Neural crest cell (in vitro differentiated cells): ENCODE data around the gene PEPD. TPM values are rescaled to one million over a fixed set of nuclear protein-coding genes. Genes with fewer than 3 reads are reported as not detected.
A peak's percentile ranks its signal among the peaks of the same experiment; 100 is the strongest.

Source experiments
- DNase-seq: peaks from one replicate; pipeline ENCODE4 v3.0.0; 2021; ENCODE audit warnings: low read depth, mixed read lengths, low spot score
- H3K27ac Mint-ChIP-seq: one replicate; pipeline ENCODE4 v1.8.0; 2021; ENCODE audit warnings: mild to moderate bottlenecking, mixed read lengths; ENCODE audit not compliant: unreplicated experiment
- H3K27me3 Mint-ChIP-seq: 2 replicates; pipeline ENCODE4 v1.8.0; 2021; ENCODE audit warnings: low read depth, mild to moderate bottlenecking, mixed read lengths
- H3K36me3 Mint-ChIP-seq: 2 replicates; pipeline ENCODE4 v1.8.0; 2021; ENCODE audit warnings: low read depth, mild to moderate bottlenecking, mixed read lengths
- H3K4me1 Mint-ChIP-seq: 2 replicates; pipeline ENCODE4 v1.8.0; 2021; ENCODE audit warnings: mixed read lengths
- H3K4me3 Mint-ChIP-seq: one replicate; pipeline ENCODE4 v1.8.0; 2021; ENCODE audit warnings: mild to moderate bottlenecking, mixed read lengths
- H3K9me3 Mint-ChIP-seq: 2 replicates; pipeline ENCODE4 v1.8.0; 2021; ENCODE audit warnings: mixed read lengths
- total RNA-seq: library from RNA; stranded (reverse); gene quantifications from 2 replicates; pipeline ENCODE4 v1.2.1, GENCODE V29; 2021
- TF ChIP-seq, protein P1 (sequence below): fragments of 200-600 bp; sonication (generic); conservative IDR thresholded peaks from 2 replicates; pipeline ENCODE4 v1.5.0; 2021; ENCODE audit warnings: antibody characterized with exemption, mild to moderate bottlenecking

Gene PEPD
- total RNA-seq, 1 donor from 2014 or later, result 39.0 TPM

DNA sequence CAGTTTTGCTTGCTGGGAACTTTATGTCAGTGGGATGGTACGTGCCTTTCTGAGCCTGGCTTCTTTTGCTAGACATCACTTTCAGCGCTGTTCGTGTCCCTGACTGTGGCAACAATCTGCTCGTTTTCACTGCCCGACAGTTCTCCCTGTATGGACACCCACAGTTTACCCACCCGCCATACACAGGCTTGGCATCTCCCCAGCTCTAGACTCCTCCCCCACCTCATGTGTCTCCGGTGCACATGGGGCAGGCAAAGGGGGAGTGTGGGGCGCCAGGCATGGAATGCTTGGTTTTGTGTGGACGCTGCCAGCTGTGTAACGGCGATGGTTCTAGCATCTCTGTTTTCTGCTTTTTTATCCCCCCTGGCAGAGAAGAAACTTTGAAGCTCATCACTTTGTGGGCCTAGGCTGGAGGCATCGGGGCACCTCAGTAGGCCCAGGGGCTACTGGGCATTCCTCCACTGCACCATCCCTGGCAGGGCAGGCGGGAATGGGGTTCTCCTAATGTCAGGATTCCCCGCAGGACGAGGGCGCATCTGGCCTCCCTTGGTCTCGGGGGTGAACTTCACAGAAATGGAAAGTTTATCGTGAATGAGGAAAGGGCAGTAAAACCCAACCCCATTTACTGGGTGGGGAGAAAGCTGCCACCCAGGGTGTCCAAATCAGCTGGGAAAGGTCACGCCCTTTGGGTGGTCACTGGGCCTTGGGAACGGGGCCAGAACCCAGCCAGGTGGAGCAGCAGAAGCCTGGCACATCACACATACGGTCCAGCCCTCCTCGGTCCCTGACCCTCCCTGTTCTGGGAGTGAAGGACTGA is 87.3 kb downstream of the PEPD start:
- peaks cover 3% of the 10 kb centered on the region for H3K27me3 Mint-ChIP-seq
- no peak overlapping the region for H3K4me3 Mint-ChIP-seq
- no peak overlapping the region for H3K27ac Mint-ChIP-seq
- H3K36me3 Mint-ChIP-seq, result no peaks in the 10 kb centered on the region
- TF ChIP-seq, protein P1, sequence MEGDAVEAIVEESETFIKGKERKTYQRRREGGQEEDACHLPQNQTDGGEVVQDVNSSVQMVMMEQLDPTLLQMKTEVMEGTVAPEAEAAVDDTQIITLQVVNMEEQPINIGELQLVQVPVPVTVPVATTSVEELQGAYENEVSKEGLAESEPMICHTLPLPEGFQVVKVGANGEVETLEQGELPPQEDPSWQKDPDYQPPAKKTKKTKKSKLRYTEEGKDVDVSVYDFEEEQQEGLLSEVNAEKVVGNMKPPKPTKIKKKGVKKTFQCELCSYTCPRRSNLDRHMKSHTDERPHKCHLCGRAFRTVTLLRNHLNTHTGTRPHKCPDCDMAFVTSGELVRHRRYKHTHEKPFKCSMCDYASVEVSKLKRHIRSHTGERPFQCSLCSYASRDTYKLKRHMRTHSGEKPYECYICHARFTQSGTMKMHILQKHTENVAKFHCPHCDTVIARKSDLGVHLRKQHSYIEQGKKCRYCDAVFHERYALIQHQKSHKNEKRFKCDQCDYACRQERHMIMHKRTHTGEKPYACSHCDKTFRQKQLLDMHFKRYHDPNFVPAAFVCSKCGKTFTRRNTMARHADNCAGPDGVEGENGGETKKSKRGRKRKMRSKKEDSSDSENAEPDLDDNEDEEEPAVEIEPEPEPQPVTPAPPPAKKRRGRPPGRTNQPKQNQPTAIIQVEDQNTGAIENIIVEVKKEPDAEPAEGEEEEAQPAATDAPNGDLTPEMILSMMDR, result no peak
- no peak for DNase-seq
- peaks cover 6% of the 10 kb centered on the region for H3K4me1 Mint-ChIP-seq
- no peaks in the 10 kb centered on the region for H3K9me3 Mint-ChIP-seq

DNA sequence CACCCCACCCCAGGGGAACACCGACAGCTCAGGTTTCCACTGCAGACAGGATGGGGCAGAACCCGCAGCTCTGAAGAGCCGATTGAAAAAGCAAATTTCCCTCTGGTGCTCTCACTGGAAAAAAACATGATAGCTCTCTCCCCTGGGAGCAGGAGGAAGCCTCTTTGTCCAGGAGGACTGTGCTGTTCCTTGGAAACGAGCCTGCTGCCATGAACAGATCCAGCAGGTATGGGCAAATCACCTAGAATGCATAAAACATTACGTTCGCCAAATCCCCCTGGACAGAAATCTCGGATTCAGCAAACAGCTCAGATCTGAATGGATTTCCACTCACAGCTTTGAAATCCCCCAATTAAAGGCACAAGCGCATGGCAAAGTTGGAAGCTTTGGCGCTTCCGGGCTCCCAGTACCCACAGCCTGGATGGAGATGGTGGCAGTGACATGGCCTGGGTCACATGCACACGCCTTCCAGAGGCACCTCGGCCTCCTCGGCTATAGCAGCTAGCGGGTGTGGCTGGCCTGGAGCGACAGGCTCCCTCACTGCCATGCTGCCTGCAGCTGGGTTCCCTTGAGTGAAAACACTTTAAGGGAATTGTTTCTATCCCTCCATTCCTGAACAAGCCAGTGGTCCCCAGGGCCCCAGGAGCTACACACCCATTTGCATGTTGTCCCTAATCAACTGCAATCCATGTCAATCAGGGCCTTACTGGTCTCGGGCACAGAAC is 89.0 kb downstream of the PEPD start:
- peaks cover 3% of the 10 kb centered on the region for H3K27me3 Mint-ChIP-seq
- no peak for DNase-seq
- peak overlapping the region; percentile 43 for H3K27ac Mint-ChIP-seq
- TF ChIP-seq, protein P1, result no peak
- no peaks in the 10 kb centered on the region for H3K36me3 Mint-ChIP-seq
- no peak overlapping the region for H3K4me3 Mint-ChIP-seq
- H3K4me1 Mint-ChIP-seq, result peaks cover 6% of the 10 kb centered on the region
- H3K9me3 Mint-ChIP-seq, result no peaks in the 10 kb centered on the region

DNA sequence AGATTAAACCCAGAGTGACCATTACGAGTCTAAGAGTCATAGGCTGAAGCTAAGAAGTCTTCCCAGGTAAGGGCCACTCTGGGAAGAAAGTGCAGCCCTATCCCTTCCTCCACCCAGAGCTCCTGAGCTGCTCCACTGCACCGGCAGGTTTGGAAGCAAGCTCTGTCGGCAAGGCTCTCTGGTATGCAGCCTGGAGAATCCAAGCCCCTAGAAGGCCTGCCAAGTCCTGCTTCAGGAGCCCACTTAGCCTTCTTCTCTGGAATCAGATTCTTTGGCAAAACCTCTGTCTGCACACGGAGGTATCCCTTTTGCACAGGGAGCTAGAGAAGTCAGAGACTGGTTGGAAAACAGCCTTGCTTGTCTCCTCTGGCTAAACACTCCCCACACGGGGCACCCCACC is 89.6 kb downstream of the PEPD start:
- DNase-seq, result no peak
- Mint-ChIP-seq H3K36me3 (no peaks in the 10 kb centered on the region), H3K27me3 (peaks cover 3% of the 10 kb centered on the region), H3K27ac (no peak overlapping the region), H3K4me1 (peaks cover 6% of the 10 kb centered on the region), H3K4me3 (no peak overlapping the region), H3K9me3 (no peaks in the 10 kb centered on the region)
- TF ChIP-seq, protein P1, result no peak

DNA sequence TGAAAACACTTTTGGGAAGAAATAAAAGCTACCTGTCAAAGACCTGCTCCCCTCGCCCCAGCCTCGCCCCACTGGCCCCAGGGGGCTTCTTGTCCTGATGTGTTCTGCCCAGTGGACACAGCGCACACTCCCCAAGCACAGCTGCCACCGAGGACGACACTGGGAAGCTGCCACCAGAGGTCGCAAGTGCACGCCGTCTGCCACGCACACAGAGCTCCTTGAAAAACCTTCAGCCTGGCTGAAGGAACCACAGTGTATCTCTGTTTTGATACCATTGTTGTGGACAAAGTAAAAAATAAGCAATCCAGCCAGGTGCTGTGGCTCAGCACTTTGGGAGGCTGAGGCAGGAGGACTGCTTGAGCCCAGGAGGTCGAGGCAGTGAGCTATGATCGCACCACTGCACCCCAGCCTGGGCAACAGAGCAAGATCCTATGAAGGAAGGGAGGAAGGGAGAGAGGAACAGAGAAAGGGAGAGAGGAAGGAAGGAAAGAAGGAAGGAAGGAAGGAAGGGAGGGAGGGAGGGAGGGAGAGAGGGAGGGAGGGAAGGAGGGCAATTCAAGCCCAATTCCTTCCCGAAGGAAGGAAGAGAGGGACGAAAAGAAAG is 90.8 kb downstream of the PEPD start:
- Mint-ChIP-seq H3K4me3 (peak overlapping the region; percentile 10), H3K4me1 (peaks cover 6% of the 10 kb centered on the region), H3K27ac (peak overlapping the region; percentile 78), H3K27me3 (peaks cover 3% of the 10 kb centered on the region), H3K36me3 (no peaks in the 10 kb centered on the region), H3K9me3 (no peaks in the 10 kb centered on the region)
- TF ChIP-seq, protein P1, result peak; percentile 83
- peak; percentile 82 for DNase-seq

DNA sequence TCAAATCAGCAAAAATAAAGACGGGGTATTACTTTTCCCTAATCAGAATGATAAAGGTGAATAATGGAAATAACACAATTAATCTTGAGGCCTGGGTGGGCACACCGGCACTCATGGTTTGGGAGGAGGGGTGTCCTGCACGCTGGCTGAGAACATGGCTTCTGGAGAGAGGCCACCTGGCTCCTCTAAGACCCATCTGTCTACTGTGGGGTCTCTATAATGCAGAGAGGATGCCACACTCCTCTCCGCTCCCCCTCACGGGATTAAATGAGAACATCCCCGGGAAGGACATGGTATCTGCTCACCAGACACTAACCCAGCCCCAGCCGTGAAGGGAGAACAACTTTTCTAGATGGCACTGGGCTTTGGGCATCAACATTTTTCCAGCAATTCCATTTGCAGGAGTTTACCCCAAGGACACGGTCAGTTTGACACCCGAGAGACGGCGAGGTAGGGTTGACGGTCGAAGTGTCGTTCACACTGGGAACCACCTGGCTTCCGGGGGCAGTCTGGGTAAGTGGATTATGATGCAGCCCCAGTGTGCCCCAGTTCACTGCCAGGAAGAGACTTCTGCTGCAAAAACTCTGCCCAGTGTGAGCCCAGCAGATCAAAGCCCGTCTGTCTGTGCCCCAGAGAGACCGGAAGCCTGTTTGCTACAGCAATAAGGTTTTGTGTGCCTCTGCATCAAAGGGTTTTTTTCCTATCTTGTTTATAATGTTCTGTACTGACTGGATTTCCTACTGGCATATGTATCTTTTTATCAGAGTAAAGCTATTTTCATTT is 91.5 kb downstream of the PEPD start:
- Mint-ChIP-seq H3K4me1 (peaks cover 6% of the 10 kb centered on the region), H3K27ac (peak overlapping the region; percentile 78), H3K36me3 (no peaks in the 10 kb centered on the region), H3K27me3 (peaks cover 3% of the 10 kb centered on the region), H3K4me3 (no peak overlapping the region), H3K9me3 (no peaks in the 10 kb centered on the region)
- DNase-seq, result no peak
- TF ChIP-seq, protein P1, result no peak
